ENCODE results near the gene FNDC10.

Gene FNDC10

GRCh38 chr1:1552263-1552639 lies 47.7 kb downstream of the FNDC10 start:
- H3K9ac ChIP-seq (ENCODE audit: low read length), result no peak overlapping the region
- no peaks in the 10 kb centered on the region for H3K9me3 ChIP-seq (ENCODE audit: control insufficient read depth, low read length)
- no peaks in the 10 kb centered on the region for H3K27me3 ChIP-seq (ENCODE audit: control insufficient read depth, insufficient read depth, low read length)
- H3K36me3 ChIP-seq (ENCODE audit: control insufficient read depth, insufficient read depth, low read length), result no peaks in the 10 kb centered on the region
- H3K4me1 ChIP-seq (ENCODE audit: control insufficient read depth, insufficient read depth, low read length), result peaks cover 4% of the 10 kb centered on the region
- H3K4me3 ChIP-seq (ENCODE audit: low read length), result no peak overlapping the region

GRCh38 chr1:1551524-1552262 lies 48.2 kb downstream of the FNDC10 start:
- Histone ChIP-seq H3K27me3 (ENCODE audit: control insufficient read depth, insufficient read depth, low read length) (no peaks in the 10 kb centered on the region), H3K4me1 (ENCODE audit: control insufficient read depth, insufficient read depth, low read length) (peaks cover 4% of the 10 kb centered on the region), H3K9ac (ENCODE audit: low read length) (no peak overlapping the region), H3K36me3 (ENCODE audit: control insufficient read depth, insufficient read depth, low read length) (no peaks in the 10 kb centered on the region), H3K9me3 (ENCODE audit: control insufficient read depth, low read length) (no peaks in the 10 kb centered on the region), H3K4me3 (ENCODE audit: low read length) (no peak overlapping the region)

GRCh38 chr1:1550591-1551432 lies 49.1 kb downstream of the FNDC10 start:
- H3K9ac ChIP-seq (ENCODE audit: low read length), result no peak overlapping the region
- H3K4me3 ChIP-seq (ENCODE audit: low read length), result no peak overlapping the region
- H3K27me3 ChIP-seq (ENCODE audit: control insufficient read depth, insufficient read depth, low read length), result no peaks in the 10 kb centered on the region

GRCh38 chr1:1550087-1550486 lies 49.8 kb downstream of the FNDC10 start:
- H3K36me3 ChIP-seq (ENCODE audit: control insufficient read depth, insufficient read depth, low read length), result no peaks in the 10 kb centered on the region
- no peaks in the 10 kb centered on the region for H3K27me3 ChIP-seq (ENCODE audit: control insufficient read depth, insufficient read depth, low read length)
- H3K9ac ChIP-seq (ENCODE audit: low read length), result no peak overlapping the region
- H3K9me3 ChIP-seq (ENCODE audit: control insufficient read depth, low read length), result no peaks in the 10 kb centered on the region
- no peak overlapping the region for H3K4me3 ChIP-seq (ENCODE audit: low read length)
- H3K4me1 ChIP-seq (ENCODE audit: control insufficient read depth, insufficient read depth, low read length), result peaks cover 4% of the 10 kb centered on the region

More at GRCh38 chr1:1550591-1551432, 49.1 kb downstream of the FNDC10 start:
- Histone ChIP-seq H3K36me3 (ENCODE audit: control insufficient read depth, insufficient read depth, low read length) (no peaks in the 10 kb centered on the region), H3K4me1 (ENCODE audit: control insufficient read depth, insufficient read depth, low read length) (peaks cover 4% of the 10 kb centered on the region), H3K9me3 (ENCODE audit: control insufficient read depth, low read length) (no peaks in the 10 kb centered on the region)

GRCh38 chr1:1548591-1548990 lies 51.3 kb downstream of the FNDC10 start:
- Histone ChIP-seq H3K27me3 (ENCODE audit: control insufficient read depth, insufficient read depth, low read length) (no peaks in the 10 kb centered on the region), H3K9me3 (ENCODE audit: control insufficient read depth, low read length) (no peaks in the 10 kb centered on the region), H3K9ac (ENCODE audit: low read length) (no peak overlapping the region), H3K36me3 (ENCODE audit: control insufficient read depth, insufficient read depth, low read length) (no peaks in the 10 kb centered on the region), H3K4me3 (ENCODE audit: low read length) (no peak overlapping the region), H3K4me1 (ENCODE audit: control insufficient read depth, insufficient read depth, low read length) (no peaks in the 10 kb centered on the region)

Measured in mucosa of stomach (tissue), 1 donor.